Breast epithelium (tissue), 3 donors: ENCODE results near the gene TSPAN4.

ENCODE experiments used
- CTCF ChIP-seq, 3 donors: fragments of 450-650 bp; IDR thresholded peaks; one replicate each; pipeline ENCODE4 v1.5.1; 2016 to 2017; ENCODE audit warnings: antibody characterized with exemption in 3 of 3, mild to moderate bottlenecking in 3 of 3, moderate library complexity in 3 of 3
- POLR2A ChIP-seq: fragments of 450-650 bp; IDR thresholded peaks from one replicate; pipeline ENCODE4 v1.6.1; 2016; ENCODE audit warnings: antibody characterized with exemption, mild to moderate bottlenecking, moderate library complexity

GRCh38 chr11:893008-893654 is 50.5 kb downstream of the TSPAN4 start:
- TF ChIP-seq POLR2A = no peak
- TF ChIP-seq CTCF (IDR thresholded peaks at IDR 0.05) = no peak
